ENCODE data around the gene CHAT.

- TF ChIP-seq CTCF (IDR thresholded peaks at IDR 0.05) (no peak), EZH2 (IDR thresholded peaks at IDR 0.05) (no peak)
Observed at GRCh38 chr10:49651917-49652316, 38.1 kb downstream of the CHAT start.
